Panc1 (cell line): Measurements from ENCODE around the gene DKK3.

Experiments used
- CTCF ChIP-seq: fragments of 450-650 bp; IDR thresholded peaks from 2 replicates; pipeline ENCODE4 v1.5.1; 2017; ENCODE audit warnings: mild to moderate bottlenecking
- POLR2AphosphoS5 ChIP-seq: IDR thresholded peaks from 2 replicates; pipeline ENCODE4 v1.6.1; 2012; ENCODE audit warnings: mild to moderate bottlenecking, low read depth, low read length, moderate library complexity
- SIN3A ChIP-seq: IDR thresholded peaks from 2 replicates; pipeline ENCODE4 v1.6.1; 2012; ENCODE audit warnings: low read depth, mild to moderate bottlenecking, low read length, moderate library complexity, borderline replicate concordance; ENCODE audit not compliant: insufficient read depth
- TCF7L2 ChIP-seq: IDR thresholded peaks from 2 replicates; pipeline ENCODE4 v1.6.1; 2011; ENCODE audit warnings: mild to moderate bottlenecking, low read depth, low read length, inconsistent platforms

- no peak for TF ChIP-seq SIN3A
- no peak for TF ChIP-seq POLR2AphosphoS5
- TF ChIP-seq CTCF, result no peak
- no peak for TF ChIP-seq TCF7L2
Observed at GRCh38 chr11:12017243-12017678, 8.8 kb upstream of the DKK3 start.
